GM12878 (cell line): ENCODE results near the gene SMARCAD1. TPM values are rescaled to one million over a fixed set of nuclear protein-coding genes. Genes with fewer than 3 reads are reported as not detected.

Source experiments
- ATAC-seq: fragments of 200-7000 bp; cut with Tn5 transposase; 3 replicates; pipeline ENCODE4 v1.9.1; 2020; ENCODE audit warnings: mild to moderate bottlenecking, moderate library complexity
- BruUV-seq: library from RNA; stranded (reverse); fragments of 400-500 nt; replicated peaks from 2 replicates; lab custom pipeline; 2021; lab: Mats Ljungman, UMichigan
- CTCF ChIA-PET: fragments of 300-600 bp; sonication (Branson Sonifier 250); formaldehyde crosslinking; extraction: SDS; loops from one replicate; lab custom pipeline; 2021; ENCODE audit warnings: inconsistent platforms; lab: Yijun Ruan, JAX
- POLR2A ChIA-PET: fragments of 350-600 bp; formaldehyde crosslinking; extraction: SDS; loops from one replicate; lab custom pipeline; 2021; ENCODE audit warnings: inconsistent platforms; lab: Charles Lee
- RAD21 ChIA-PET: fragments of 300-600 bp; sonication (Branson Sonifier 250); formaldehyde crosslinking; loops from one replicate; lab custom pipeline; 2023; ENCODE audit warnings: antibody characterized with exemption; ENCODE audit not compliant: unreplicated experiment; lab: Charles Lee
- SMC1A ChIA-PET: fragments of 300-600 bp; sonication (Branson Sonifier 250); formaldehyde crosslinking; loops from one replicate; lab custom pipeline; 2023; ENCODE audit not compliant: unreplicated experiment, uncharacterized antibody; lab: Charles Lee
- DNase-seq: peaks from one replicate; pipeline ENCODE4 v3.0.0-alpha.2; 2011; ENCODE audit warnings: low read depth, low spot score
- FAIRE-seq: peaks from 3 replicates; lab custom pipeline; 2011; peaks lifted over from hg19 to GRCh38; lab: Jason Lieb, UNC
- H2AFZ ChIP-seq: 2 replicates; pipeline ENCODE4 v1.6.0; 2011; ENCODE audit warnings: low read depth, low read length, control low read depth; ENCODE audit not compliant: control insufficient read depth
- H3K27ac ChIP-seq: 2 replicates; pipeline ENCODE4 v1.5.1; 2011; ENCODE audit warnings: control low read depth; ENCODE audit not compliant: control insufficient read depth, insufficient read depth
- H3K27me3 ChIP-seq, 2 experiments: replicated peaks in 1 of 2; 2 replicates each; pipeline versions ENCODE4 v1.6.0 to v1.6.1; 2011; ENCODE audit warnings: low read length in 1 of 2; ENCODE audit not compliant: control insufficient read depth in 2 of 2, insufficient read depth in 2 of 2
- H3K36me3 ChIP-seq, 2 experiments: 2 replicates each; pipeline ENCODE4 v1.5.1; 2011; ENCODE audit warnings: low read length in 1 of 2; ENCODE audit not compliant: control insufficient read depth in 2 of 2, insufficient read depth in 2 of 2
- H3K4me1 ChIP-seq: 2 replicates; pipeline ENCODE4 v1.6.1; 2011; ENCODE audit warnings: mild to moderate bottlenecking, low read length, moderate library complexity, mixed read lengths; ENCODE audit not compliant: control insufficient read depth, insufficient read depth
- H3K4me2 ChIP-seq: 2 replicates; pipeline ENCODE4 v1.6.0; 2011; ENCODE audit warnings: control low read depth; ENCODE audit not compliant: control insufficient read depth, insufficient read depth
- H3K4me3 ChIP-seq: fragments of 200-600 bp; sonication (generic); 2 replicates; pipeline ENCODE4 v1.5.1; 2016
- H3K79me2 ChIP-seq: 2 replicates; pipeline ENCODE4 v1.6.0; 2011; ENCODE audit warnings: low read length; ENCODE audit not compliant: control insufficient read depth, insufficient read depth
- H3K9ac ChIP-seq: 2 replicates; pipeline ENCODE4 v1.8.0; 2011; ENCODE audit warnings: low read length, control low read depth, mixed read lengths; ENCODE audit not compliant: control insufficient read depth, insufficient read depth
- H3K9me3 ChIP-seq: replicated peaks from 3 replicates; pipeline ENCODE4 v1.5.1; 2011; ENCODE audit warnings: mild to moderate bottlenecking, low read length; ENCODE audit not compliant: control insufficient read depth, insufficient read depth
- H4K20me1 ChIP-seq: 2 replicates; pipeline ENCODE4 v1.6.0; 2011; ENCODE audit not compliant: control insufficient read depth, insufficient read depth
- CHD4 ChIP-seq: fragments of 200-600 bp; sonication (generic); IDR thresholded peaks from 2 replicates; pipeline ENCODE4 v1.6.1; 2016; ENCODE audit warnings: mild to moderate bottlenecking
- NBN ChIP-seq: fragments of 450-650 bp; IDR thresholded peaks from 2 replicates; pipeline ENCODE4 v1.6.1; 2016
- PAX5 ChIP-seq: IDR thresholded peaks from 2 replicates; pipeline ENCODE4 v1.6.1; 2011; ENCODE audit warnings: low read depth, low read length, borderline replicate concordance
- SIX5 ChIP-seq: IDR thresholded peaks from 2 replicates; pipeline ENCODE4 v1.6.1; 2011; ENCODE audit warnings: mild to moderate bottlenecking, low read depth, low read length, moderate library complexity; ENCODE audit not compliant: severe bottlenecking
- SMC3 ChIP-seq: IDR thresholded peaks from 2 replicates; pipeline ENCODE4 v1.6.1; 2011; ENCODE audit warnings: low read length, improper control_type of control experiment, borderline replicate concordance
- SP1 ChIP-seq: IDR thresholded peaks from one replicate; pipeline ENCODE4 v1.6.1; 2011; ENCODE audit warnings: low read depth, low read length
- TCF7 ChIP-seq: IDR thresholded peaks from 2 replicates; pipeline ENCODE4 v1.6.1; 2014; ENCODE audit warnings: antibody characterized with exemption, borderline replicate concordance
- ZNF622 ChIP-seq: fragments of 450-650 bp; IDR thresholded peaks from 2 replicates; pipeline ENCODE4 v1.6.1; 2017; ENCODE audit warnings: mild to moderate bottlenecking, inconsistent platforms
- WGBS: methylation state at CpG from one replicate; pipeline ENCODE4 v1.1.6; 2016; ENCODE audit warnings: low lambda C conversion rate; ENCODE audit not compliant: insufficient replicate concordance, insufficient coverage; ENCODE audit errors: missing lambda C conversion rate; 5-methylcytosine and 5-hydroxymethylcytosine counted together
- in situ Hi-C: fragments of 300-500 bp; cut with MboI; formaldehyde crosslinking; loops from 9 replicates; pipeline ENCODE4 v1.14.3; 2018; ENCODE audit warnings: mixed read lengths
- intact Hi-C: fragments of 100-400 bp; cut with micrococcal nuclease; formaldehyde crosslinking; loops from one replicate; pipeline ENCODE4 v1.14.2; 2022; ENCODE audit not compliant: unreplicated experiment
- polyA plus RNA-seq, 11 experiments: library from polyadenylated mRNA; depleted of rRNA in 4 of 11; unstranded in 6 of 11; stranded (reverse) in 5 of 11; fragments of >200 nt; fragmentation: Nextera tagmentation in 4 of 11; fragmentation: Illumina TruSeq in 1 of 11; extraction: Ambion mirVana in 4 of 11; extraction: Trizol in 1 of 11; gene quantifications; 1 replicate in 1 of 11; 2 replicates in 10 of 11; pipeline versions ENCODE4 v1.2.1 to v1.2.3, GENCODE V29; 2011 to 2016; ENCODE audit warnings: inconsistent platforms in 2 of 11, missing spikeins in 2 of 11, low read depth in 1 of 11
- total RNA-seq, 4 experiments: library from RNA; depleted of rRNA in 3 of 4; stranded (reverse); fragments of >200 nt in 3 of 4; fragmentation: Illumina TruSeq in 1 of 4; extraction: Trizol in 1 of 4; gene quantifications; 2 replicates each; pipeline versions ENCODE4 v1.2.1 to v1.2.3, GENCODE V29; 2013 to 2021
- TF ChIP-seq, protein P1 (sequence below): fragments of 450-650 bp; IDR thresholded peaks from 2 replicates; pipeline ENCODE4 v1.6.1; 2017; ENCODE audit warnings: low read depth, mild to moderate bottlenecking, moderate library complexity
- TF ChIP-seq, protein P2 (sequence below): fragments of 450-650 bp; IDR thresholded peaks from 2 replicates; pipeline ENCODE4 v1.6.1; 2017; ENCODE audit warnings: antibody characterized with exemption, mild to moderate bottlenecking, moderate library complexity
- TF ChIP-seq, protein P3 (sequence below): IDR thresholded peaks from 2 replicates; pipeline ENCODE4 v1.6.1; 2011; ENCODE audit warnings: borderline replicate concordance, low read depth, mild to moderate bottlenecking, moderate library complexity, mixed read lengths, low read length; ENCODE audit not compliant: insufficient read depth; ENCODE audit errors: extremely low read length

Gene SMARCAD1
- total and polyA plus RNA-seq, 10 of the 15 experiments (the other 5 are each of a cell fraction or from before 2014, with no cell fraction given) = 7.6 to 41.2 (median 27.7) TPM

DNA sequence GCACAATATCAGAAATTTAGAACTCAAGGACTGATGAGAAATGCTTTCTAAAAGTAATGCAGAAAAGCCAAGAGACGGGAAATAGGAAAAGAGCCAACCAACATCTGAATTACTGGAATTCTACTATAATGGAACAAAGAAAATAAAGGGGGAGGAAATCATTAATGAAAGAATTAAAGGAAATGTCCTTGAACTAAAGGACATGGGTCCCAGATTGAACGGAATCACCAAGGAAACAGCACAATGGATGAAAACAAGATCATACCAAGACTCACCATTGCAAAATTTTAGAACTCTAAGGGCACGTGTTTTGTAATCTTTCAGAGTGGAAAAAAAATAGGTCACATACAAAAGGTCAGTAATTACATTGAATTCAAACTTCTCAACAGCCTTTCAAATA is 99.0 kb downstream of the SMARCAD1 start:
- in situ Hi-C loops (no loop called here), intact Hi-C loops (loop anchor here (5.0 kb wide), 1 partner anchor 514 kb away; no protein-coding TSS in a partner anchor)
- TF ChIP-seq, protein P1, sequence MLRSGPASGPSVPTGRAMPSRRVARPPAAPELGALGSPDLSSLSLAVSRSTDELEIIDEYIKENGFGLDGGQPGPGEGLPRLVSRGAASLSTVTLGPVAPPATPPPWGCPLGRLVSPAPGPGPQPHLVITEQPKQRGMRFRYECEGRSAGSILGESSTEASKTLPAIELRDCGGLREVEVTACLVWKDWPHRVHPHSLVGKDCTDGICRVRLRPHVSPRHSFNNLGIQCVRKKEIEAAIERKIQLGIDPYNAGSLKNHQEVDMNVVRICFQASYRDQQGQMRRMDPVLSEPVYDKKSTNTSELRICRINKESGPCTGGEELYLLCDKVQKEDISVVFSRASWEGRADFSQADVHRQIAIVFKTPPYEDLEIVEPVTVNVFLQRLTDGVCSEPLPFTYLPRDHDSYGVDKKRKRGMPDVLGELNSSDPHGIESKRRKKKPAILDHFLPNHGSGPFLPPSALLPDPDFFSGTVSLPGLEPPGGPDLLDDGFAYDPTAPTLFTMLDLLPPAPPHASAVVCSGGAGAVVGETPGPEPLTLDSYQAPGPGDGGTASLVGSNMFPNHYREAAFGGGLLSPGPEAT = no peak
- TF ChIP-seq SIX5 (no peak), NBN (no peak), ZNF622 (no peak), PAX5 (no peak), CHD4 (no peak), SMC3 (no peak), SP1 (no peak), TCF7 (no peak)
- TF ChIP-seq, protein P2, sequence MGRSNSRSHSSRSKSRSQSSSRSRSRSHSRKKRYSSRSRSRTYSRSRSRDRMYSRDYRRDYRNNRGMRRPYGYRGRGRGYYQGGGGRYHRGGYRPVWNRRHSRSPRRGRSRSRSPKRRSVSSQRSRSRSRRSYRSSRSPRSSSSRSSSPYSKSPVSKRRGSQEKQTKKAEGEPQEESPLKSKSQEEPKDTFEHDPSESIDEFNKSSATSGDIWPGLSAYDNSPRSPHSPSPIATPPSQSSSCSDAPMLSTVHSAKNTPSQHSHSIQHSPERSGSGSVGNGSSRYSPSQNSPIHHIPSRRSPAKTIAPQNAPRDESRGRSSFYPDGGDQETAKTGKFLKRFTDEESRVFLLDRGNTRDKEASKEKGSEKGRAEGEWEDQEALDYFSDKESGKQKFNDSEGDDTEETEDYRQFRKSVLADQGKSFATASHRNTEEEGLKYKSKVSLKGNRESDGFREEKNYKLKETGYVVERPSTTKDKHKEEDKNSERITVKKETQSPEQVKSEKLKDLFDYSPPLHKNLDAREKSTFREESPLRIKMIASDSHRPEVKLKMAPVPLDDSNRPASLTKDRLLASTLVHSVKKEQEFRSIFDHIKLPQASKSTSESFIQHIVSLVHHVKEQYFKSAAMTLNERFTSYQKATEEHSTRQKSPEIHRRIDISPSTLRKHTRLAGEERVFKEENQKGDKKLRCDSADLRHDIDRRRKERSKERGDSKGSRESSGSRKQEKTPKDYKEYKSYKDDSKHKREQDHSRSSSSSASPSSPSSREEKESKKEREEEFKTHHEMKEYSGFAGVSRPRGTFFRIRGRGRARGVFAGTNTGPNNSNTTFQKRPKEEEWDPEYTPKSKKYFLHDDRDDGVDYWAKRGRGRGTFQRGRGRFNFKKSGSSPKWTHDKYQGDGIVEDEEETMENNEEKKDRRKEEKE = no peak
- TF ChIP-seq, protein P3, sequence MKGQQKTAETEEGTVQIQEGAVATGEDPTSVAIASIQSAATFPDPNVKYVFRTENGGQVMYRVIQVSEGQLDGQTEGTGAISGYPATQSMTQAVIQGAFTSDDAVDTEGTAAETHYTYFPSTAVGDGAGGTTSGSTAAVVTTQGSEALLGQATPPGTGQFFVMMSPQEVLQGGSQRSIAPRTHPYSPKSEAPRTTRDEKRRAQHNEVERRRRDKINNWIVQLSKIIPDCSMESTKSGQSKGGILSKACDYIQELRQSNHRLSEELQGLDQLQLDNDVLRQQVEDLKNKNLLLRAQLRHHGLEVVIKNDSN = no peak
- BruUV-seq = no TSS peak
- Histone ChIP-seq H2AFZ (no peak overlapping the region), H3K36me3 (no peaks in the 10 kb centered on the region), H3K4me2 (no peak overlapping the region), H4K20me1 (no peaks in the 10 kb centered on the region), H3K27ac (no peak overlapping the region), H3K4me3 (no peak overlapping the region), H3K27me3 (no peaks in the 10 kb centered on the region), H3K4me1 (no peaks in the 10 kb centered on the region), H3K9ac (no peak overlapping the region), H3K9me3 (no peaks in the 10 kb centered on the region), H3K79me2 (no peaks in the 10 kb centered on the region)
- ChIA-PET CTCF (interaction anchor here (1.0 to 3.3 kb wide), 2 partner anchors 70 to 83 kb away, joined by 3 to 20 read pairs; no protein-coding TSS in a partner anchor), RAD21 (interaction anchor here (0.6 kb wide), 1 partner anchor 163 kb away, joined by 3 read pairs; no protein-coding TSS in a partner anchor), POLR2A (no interaction called here), SMC1A (interaction anchor here (1.1 kb wide), 1 partner anchor 305 kb away, joined by 3 read pairs; no protein-coding TSS in a partner anchor)
- DNase-seq = no peak
- FAIRE-seq = no peak
- ATAC-seq = no peak
- 56% methylated on average over 3 of the region's 3 CpGs for WGBS
